Activated gamma-delta T cell treated with anti-CD3 and anti-CD28 coated beads, Interleukin-2, amount 50 U/mL, for 16 hours (primary cell): ENCODE data around the gene SNIP1.
"Not testable (repeated sequence)": the region's sequence is repeated elsewhere in the genome, so short reads cannot be mapped to it uniquely, and the experiment has no call there.

Experiments used
- DNase-seq: peaks from one replicate; pipeline ENCODE4 v3.0.0-alpha.2; 2020; ENCODE audit warnings: low read depth

The SNIP1 gene, protein sequence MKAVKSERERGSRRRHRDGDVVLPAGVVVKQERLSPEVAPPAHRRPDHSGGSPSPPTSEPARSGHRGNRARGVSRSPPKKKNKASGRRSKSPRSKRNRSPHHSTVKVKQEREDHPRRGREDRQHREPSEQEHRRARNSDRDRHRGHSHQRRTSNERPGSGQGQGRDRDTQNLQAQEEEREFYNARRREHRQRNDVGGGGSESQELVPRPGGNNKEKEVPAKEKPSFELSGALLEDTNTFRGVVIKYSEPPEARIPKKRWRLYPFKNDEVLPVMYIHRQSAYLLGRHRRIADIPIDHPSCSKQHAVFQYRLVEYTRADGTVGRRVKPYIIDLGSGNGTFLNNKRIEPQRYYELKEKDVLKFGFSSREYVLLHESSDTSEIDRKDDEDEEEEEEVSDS

GRCh38 chr1:37553927-37554808 is at the start of gene SNIP1:
SNIP1 (minus strand) TSS chr1:37554293; CDS start chr1:37554229, 64 bp downstream.
- peak; percentile 86 for DNase-seq

DNA sequence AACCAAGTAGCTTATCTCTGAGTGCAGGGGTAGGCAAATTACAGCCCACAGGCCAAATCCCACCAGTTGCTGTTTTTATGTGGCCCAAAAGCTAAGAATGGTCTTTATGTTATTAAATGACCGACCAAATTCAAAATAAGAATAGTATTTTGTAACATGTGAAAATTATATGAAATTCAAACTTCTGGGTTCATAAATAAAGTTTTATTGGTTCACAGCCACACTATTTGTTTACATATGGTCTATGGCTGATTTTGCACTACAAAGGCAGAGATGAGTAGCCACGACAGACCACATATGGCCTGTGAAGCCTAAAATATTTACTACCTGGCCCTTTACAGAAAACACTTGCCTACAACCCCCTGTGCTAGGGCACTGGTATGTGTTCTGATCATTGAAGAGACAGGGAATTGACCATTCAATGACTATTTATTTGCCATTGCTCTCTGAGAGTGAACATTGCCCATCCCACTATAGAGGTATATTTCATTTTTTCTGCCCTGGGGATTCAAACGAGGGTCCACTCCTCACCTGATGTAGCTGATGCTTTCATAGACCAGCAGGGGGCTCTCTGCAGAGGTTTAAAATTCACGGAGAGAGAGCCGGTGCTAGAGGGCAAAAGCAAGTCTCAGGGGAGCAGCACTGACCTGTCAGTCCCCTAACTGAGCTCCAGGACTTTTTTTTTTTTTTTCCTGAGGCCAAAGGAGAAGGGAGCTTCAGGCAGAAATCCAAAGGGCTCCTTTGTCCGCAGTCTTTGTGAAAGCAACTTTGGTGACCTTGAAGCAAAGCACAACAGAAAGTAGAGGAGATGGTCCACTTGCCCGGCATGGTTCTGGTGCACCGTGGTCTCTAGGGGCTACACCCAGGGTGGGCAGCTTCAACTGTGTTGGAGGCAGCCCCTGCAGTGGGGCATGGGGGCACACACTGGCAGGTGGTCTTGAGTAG is 48.9 kb upstream of the SNIP1 start:
- DNase-seq = peak; percentile 7

GRCh38 chr1:37601441-37601840 is 47.3 kb upstream of the SNIP1 start:
- no peak for DNase-seq

DNA sequence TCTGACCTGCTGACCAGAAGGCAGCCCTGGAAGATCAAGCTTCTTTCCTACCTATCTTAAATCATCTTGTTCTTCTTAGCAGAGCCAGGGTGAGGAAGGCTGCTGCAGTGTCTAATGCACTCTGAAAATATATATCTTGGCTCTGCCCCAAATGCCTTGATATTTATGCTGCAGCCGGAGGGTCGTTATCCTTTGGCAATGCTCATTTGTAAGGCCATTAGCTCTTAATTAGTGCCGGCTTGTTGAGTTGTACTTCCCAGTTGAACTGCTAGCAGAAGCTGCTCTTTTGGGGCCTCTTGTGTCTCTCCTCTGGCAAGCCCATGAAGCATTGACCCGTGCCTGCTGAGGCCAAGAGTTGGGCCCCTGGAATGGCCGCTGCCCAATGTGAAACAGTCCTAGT is 45.8 kb upstream of the SNIP1 start:
- no peak for DNase-seq

DNA sequence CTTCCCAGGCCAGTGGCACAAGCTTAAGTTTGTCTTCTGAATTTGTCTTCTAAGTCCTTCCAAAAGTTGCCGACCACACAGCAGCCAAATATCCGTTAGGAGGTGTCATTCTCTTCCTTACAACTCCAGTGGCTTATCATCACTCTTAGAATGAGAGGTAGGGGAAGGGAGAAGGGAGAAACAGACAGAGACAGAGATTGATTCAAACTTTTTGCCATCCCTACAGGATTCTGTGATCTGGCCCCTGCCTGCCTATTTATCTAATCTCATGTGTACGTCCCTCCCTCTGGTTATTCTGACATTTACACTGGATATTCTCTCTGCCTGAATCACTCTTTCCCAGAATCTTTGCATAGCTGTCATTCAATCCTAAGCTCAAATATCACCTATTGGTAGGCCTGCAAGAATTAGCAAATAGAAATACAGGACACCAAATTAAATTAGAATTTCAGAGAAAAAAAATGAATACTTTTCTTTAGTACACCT is 42.1 kb upstream of the SNIP1 start:
- no peak for DNase-seq

GRCh38 chr1:37595440-37596181 is 41.5 kb upstream of the SNIP1 start, which contains the start of gene GNL2:
GNL2 (minus strand) TSS chr1:37595937; CDS start chr1:37595822, 115 bp downstream.
- peak; percentile 91 for DNase-seq

GRCh38 chr1:37593726-37594125 is 39.6 kb upstream of the SNIP1 start:
- no peak for DNase-seq

DNA sequence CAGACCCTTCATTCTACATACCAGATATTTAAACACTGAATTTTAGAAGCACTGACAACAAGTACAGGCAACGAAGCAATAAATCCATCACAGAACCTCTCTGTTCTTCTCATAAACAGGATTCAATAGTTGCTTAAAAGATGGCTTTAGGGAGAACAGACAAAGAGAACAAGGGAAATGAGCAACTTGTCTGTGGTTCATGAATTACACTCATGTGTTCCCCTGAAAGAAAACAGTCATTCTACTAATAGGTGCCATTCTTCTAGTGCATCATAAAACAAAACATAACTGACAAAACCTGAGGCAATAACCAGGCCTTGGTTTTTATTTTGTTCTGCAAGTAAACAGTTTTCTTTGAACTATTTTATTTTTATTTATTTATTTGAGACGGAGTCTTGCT is 34.8 kb upstream of the SNIP1 start:
- DNase-seq = no peak

- not testable (repeated sequence) for DNase-seq
These were observed 30.5 kb upstream of the SNIP1 start for GRCh38 chr1:37584544-37584943.

- no peak for DNase-seq
These were observed 21.6 kb upstream of the SNIP1 start for GRCh38 chr1:37575692-37576091.

DNA sequence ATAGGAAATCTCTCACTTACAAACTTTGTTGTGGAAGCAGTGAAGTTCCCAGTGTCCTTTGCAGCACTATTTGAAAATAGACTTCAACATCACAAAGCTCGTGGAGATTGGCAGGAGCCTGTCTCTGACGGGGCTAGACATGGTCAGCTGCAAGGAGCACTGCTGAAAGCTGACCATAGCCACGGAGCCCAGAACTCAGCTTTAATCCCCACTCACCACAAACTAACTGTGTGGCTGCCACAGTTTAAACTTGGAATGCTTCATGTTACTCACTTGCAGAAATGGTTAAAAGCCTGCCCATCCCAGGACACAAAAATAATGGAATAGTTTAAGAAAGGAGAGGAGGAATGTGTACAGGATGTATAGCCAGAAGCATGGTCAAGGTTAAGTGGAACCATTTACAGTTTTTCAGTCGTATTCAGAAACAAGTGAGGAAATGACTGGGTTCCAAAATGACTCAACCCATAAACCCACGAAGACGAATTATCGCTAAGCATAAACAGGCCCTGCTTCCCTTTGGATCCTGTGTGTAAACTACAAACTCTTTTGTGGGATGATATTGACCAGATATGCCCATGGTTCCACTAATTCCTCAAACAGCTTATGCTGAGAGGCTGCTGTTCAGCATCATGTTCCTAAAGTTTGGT is 20.9 kb upstream of the SNIP1 start:
- no peak for DNase-seq

GRCh38 chr1:37570528-37571334 is 16.6 kb upstream of the SNIP1 start:
- no peak for DNase-seq

- DNase-seq = no peak
These were observed 12.9 kb upstream of the SNIP1 start for GRCh38 chr1:37567023-37567422.

- no peak for DNase-seq
These were observed 10.8 kb upstream of the SNIP1 start for GRCh38 chr1:37564892-37565291.

- no peak for DNase-seq
These were observed 8.9 kb upstream of the SNIP1 start for GRCh38 chr1:37562984-37563383.

GRCh38 chr1:37561133-37562132 is 7.3 kb upstream of the SNIP1 start:
- DNase-seq = no peak

DNA sequence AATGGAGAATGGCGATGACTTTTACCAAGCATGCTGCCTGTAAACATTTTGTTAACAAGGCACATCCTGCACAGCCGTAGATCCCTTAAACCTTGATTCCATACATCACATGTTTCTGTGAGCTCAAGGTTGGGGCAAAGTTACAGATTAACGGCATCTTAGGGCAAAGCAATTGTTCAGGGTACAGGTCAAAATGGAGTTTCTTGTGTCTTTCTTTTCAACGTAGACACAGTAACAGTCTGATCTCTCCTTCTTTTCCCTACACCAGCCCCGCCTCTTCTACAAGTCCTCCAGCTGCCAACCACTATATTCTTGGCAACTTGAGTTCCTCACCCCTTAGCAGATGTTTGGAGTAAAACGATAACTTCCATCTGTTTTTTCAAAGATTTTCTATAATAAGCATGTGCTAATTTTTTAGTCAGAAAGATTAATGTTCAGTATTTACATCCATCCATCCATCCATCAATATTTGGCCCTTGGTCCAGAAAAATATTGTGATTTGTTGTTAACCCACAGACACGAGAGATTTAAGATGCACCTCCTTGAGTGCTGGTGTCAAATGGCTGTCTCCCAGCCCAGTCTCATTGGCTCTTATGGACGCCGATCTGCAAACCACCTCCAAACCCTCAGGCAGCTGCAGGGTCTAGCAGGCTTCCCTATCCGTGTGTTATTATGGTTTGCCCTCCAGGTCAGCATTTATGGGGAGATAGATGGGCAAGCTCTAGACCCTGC is 6.5 kb upstream of the SNIP1 start:
- DNase-seq = no peak

GRCh38 chr1:37559957-37560379 is 5.9 kb upstream of the SNIP1 start:
- not testable (repeated sequence) for DNase-seq
